Measurements from ENCODE around the gene ATP2A1. TPM values are rescaled to one million over a fixed set of nuclear protein-coding genes. Genes with fewer than 3 reads are reported as not detected.

The ATP2A1 gene
- total and polyA plus RNA-seq, 2 of the 8 experiments (the other 6 are each of a cell fraction or from before 2014, with no cell fraction given) = 1.7 to 2.4 TPM

DNA sequence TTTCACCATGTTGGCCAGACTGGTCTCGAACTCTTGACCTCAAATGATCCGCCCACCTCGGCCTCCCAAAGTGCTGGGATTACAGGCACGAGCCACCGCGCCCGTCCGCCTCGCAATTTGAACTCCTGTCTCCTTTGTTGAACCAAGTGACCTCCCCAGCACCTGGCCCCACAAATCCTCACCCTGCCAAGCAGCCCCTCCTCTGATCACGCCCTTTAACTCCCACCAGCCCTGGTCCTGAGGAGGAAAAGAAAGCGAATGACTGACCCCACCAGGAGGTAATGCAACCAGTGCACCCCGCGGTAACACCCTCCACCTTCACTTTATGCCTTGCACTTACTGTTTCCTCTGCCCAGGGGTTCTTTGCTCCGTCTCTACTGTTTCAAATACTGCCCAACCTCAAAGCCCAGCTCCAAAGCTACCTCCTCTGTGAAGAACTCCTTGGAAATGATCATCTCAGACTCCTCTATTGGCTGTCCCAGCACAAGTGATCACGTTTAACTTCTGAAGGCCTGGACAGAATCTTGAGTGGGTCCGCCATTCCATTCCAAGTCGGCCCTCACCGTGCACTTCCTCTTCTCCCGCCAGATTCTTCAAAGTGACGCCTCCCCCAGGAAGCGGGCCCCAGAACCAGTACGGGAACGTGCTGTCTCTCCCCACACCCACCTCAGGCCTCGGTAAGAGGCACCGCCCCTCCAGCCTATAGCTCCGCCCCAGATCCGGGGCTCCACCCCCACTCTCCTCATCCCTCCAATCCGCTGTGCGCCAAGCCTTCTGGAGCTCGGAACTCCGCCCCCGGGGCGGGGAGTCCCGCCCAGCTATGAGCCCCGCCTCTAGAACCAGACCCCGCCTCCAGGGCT, 57.9 kb downstream of the ATP2A1 start:
- no peaks in the 10 kb centered on the region for H3K79me1 ChIP-seq (ENCODE audit: low read depth, low read length)
- 0 out of 2 replicates have a peak overlapping the region, but pooled peaks have one; percentile 46 for H2BK15ac ChIP-seq (ENCODE audit: low read length)
- peak overlapping the region; percentile 48 to 59 for H3K4me2 ChIP-seq (ENCODE audit: insufficient read depth in 1 of 2, low read depth in 2 of 2, low read length in 2 of 2)
- no peak overlapping the region for H3K14ac ChIP-seq (ENCODE audit: insufficient read length)
- FAIRE-seq (peak; percentile 58), DNase-seq (ENCODE audit: low read depth in 1 of 2, low spot score in 2 of 2) (peak; percentile 78 to 94)
- H2BK120ac ChIP-seq (replicated peaks; ENCODE audit: low read depth, low read length) = no peak overlapping the region
- H3K23ac ChIP-seq (ENCODE audit: insufficient read length) = no peak overlapping the region
- no peak overlapping the region for H3K4ac ChIP-seq (replicated peaks; ENCODE audit: insufficient read length, low read depth, low read length)
- H3K9ac ChIP-seq (replicated peaks in 1 of 4; ENCODE audit: extremely low read depth in 1 of 4, low read depth in 3 of 4, low read length in 3 of 4) = 0 out of 7 replicates have a peak overlapping the region, but pooled peaks of 1 of the 4 experiments have one; percentile 38
- no peaks in the 10 kb centered on the region for H3K9me3 ChIP-seq (ENCODE audit: insufficient read depth in 2 of 2, low read depth in 1 of 2, low read length in 1 of 2)
- H3K56ac ChIP-seq (replicated peaks; ENCODE audit: insufficient read length, low read depth, low read length) = no peak overlapping the region
- no peak overlapping the region for H3K27ac ChIP-seq (ENCODE audit: low read depth, low read length)
- no peaks in the 10 kb centered on the region; a peak in 1 of 7 replicates for H3K4me1 ChIP-seq (replicated peaks in 1 of 4; ENCODE audit: control insufficient read depth in 3 of 4, insufficient read depth in 4 of 4, low read length in 3 of 4)
- peak overlapping the region; percentile 5; the same call in 1 of the 2 replicates for H2AFZ ChIP-seq (ENCODE audit: low read length)
- H3K36me3 ChIP-seq (ENCODE audit: control insufficient read depth in 2 of 4, insufficient read depth in 4 of 4, low read length in 3 of 4) = no peaks in the 10 kb centered on the region
- no peak overlapping the region for H4K91ac ChIP-seq (replicated peaks; ENCODE audit: insufficient read length, low read length)
- CTCF ChIA-PET (ENCODE audit: partially characterized antibody) = interaction anchor here (0.6 to 1.8 kb wide), 8 partner anchors 9 to 80 kb away, joined by 3 to 16 read pairs (median 3); no protein-coding TSS in a partner anchor
- WGBS, 2 experiments (ENCODE audit: extremely low coverage in 1 of 2, insufficient coverage in 1 of 2, insufficient read length in 1 of 2, insufficient replicate concordance in 2 of 2, low coverage in 1 of 2, low lambda C conversion rate in 2 of 2, missing lambda C conversion rate in 1 of 2) = 72% methylated on average over 36 of the region's 36 CpGs; no CpG with 5 or more reads in 1 of the 2 experiments
- no peak overlapping the region for H2BK5ac ChIP-seq (ENCODE audit: low read depth, low read length)
- H2AK5ac ChIP-seq (ENCODE audit: low read depth, low read length) = 0 out of 2 replicates have a peak overlapping the region, but pooled peaks have one; percentile 42
- no peak overlapping the region for H4K5ac ChIP-seq (ENCODE audit: insufficient read length, low read depth, low read length)
- H3K79me2 ChIP-seq (ENCODE audit: control insufficient read depth in 1 of 2, insufficient read depth in 2 of 2, low read length in 2 of 2) = no peaks in the 10 kb centered on the region
- H3K23me2 ChIP-seq (ENCODE audit: low read depth, low read length) = peaks cover 2% of the 10 kb centered on the region; the same call in 1 of the 2 replicates
- H3K18ac ChIP-seq (ENCODE audit: extremely low read depth, low read length) = no peak overlapping the region
- POLR2A ChIA-PET (ENCODE audit: partially characterized antibody) = interaction anchor here (0.9 to 3.3 kb wide), 6 partner anchors 9 to 114 kb away, joined by 3 to 23 read pairs (median 6); partner anchors contain the start of genes ATXN2L and RABEP2
- peak overlapping the region in 3 of 4 experiments; percentile 11 to 47 (median 19); a peak in 5 of 8 replicates for H3K4me3 ChIP-seq (ENCODE audit: extremely low read depth in 1 of 4, insufficient read depth in 2 of 4, low read depth in 3 of 4, low read length in 4 of 4)
- no peak overlapping the region for H4K8ac ChIP-seq (ENCODE audit: extremely low read depth, insufficient read depth, low read length)
- H2BK12ac ChIP-seq (ENCODE audit: low read depth, low read length) = 0 out of 2 replicates have a peak overlapping the region, but pooled peaks have one; percentile 27
- H2BK20ac ChIP-seq (ENCODE audit: low read length) = no peak overlapping the region
- no peaks in the 10 kb centered on the region for H4K20me1 ChIP-seq (replicated peaks in 1 of 2; ENCODE audit: control insufficient read depth in 1 of 2, insufficient read depth in 2 of 2, low read length in 2 of 2)
- H3K27me3 ChIP-seq (replicated peaks in 1 of 4; ENCODE audit: control insufficient read depth in 3 of 4, extremely low read depth in 1 of 4, insufficient read depth in 3 of 4, low read length in 3 of 4) = no peaks in the 10 kb centered on the region
- TF ChIP-seq PHF8 (conservative IDR thresholded peaks at IDR 0.05; ENCODE audit: low read depth, low read length) (no peak), CHD1 (IDR thresholded peaks at IDR 0.05; ENCODE audit: low read depth, low read length) (no peak), POLR2AphosphoS5 (IDR thresholded peaks at IDR 0.05; ENCODE audit: low read depth, low read length) (no peak), HDAC2 (IDR thresholded peaks at IDR 0.05; ENCODE audit: borderline replicate concordance in 1 of 2, low read depth in 2 of 2, low read length in 2 of 2) (no peak), TBP (IDR thresholded peaks at IDR 0.05; ENCODE audit: low read depth, low read length) (no peak), RBBP5 (IDR thresholded peaks at IDR 0.05; ENCODE audit: borderline replicate concordance, low read depth, low read length) (no peak), TEAD4 (IDR thresholded peaks at IDR 0.05; ENCODE audit: low read depth, low read length) (no peak), EGR1 (IDR thresholded peaks at IDR 0.05; ENCODE audit: borderline replicate concordance, low read depth, low read length) (peak; percentile 12; the same call in 1 of the 2 replicates), SP1 (IDR thresholded peaks at IDR 0.05; ENCODE audit: low read depth, low read length) (peak; percentile 38; the same call in 1 of the 2 replicates)
- TF ChIP-seq, protein P1, sequence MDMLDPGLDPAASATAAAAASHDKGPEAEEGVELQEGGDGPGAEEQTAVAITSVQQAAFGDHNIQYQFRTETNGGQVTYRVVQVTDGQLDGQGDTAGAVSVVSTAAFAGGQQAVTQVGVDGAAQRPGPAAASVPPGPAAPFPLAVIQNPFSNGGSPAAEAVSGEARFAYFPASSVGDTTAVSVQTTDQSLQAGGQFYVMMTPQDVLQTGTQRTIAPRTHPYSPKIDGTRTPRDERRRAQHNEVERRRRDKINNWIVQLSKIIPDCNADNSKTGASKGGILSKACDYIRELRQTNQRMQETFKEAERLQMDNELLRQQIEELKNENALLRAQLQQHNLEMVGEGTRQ (IDR thresholded peaks at IDR 0.05; ENCODE audit: low read length) = no peak

All from H1 (cell line).